ENCODE data around the gene ZNF185.

DNA sequence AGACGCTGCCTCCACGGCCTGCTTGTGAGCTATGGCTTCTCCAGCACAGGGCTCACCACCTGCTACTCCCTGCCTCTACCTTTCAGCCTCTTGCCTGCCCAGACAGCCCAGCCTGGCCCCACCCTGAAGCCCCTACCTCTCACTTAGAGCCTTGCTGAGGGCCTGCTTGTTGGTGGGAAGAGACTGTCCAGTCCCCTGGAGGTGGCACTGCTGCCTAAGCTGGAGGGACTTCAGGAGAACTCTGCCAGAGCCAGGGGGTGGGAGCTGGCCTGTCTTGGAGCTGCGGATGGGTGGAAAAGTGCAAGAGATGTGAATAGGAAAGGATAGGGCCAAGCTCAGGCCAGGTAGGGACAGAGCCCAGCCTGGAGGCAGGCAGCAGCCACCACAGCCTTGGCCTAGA lies 2.7 kb upstream of the ZNF185 start:
- no peak for TF ChIP-seq CTCF (IDR thresholded peaks at IDR 0.05)
- TF ChIP-seq POLR2A (IDR thresholded peaks at IDR 0.05): no peak
